Renal cortex interstitium (tissue), 11 donors: ENCODE measurements around the gene FN3K. TPM values are rescaled to one million over a fixed set of nuclear protein-coding genes. Genes with fewer than 3 reads are reported as not detected.

Experiments
- DNase-seq, 11 donors: peaks; one replicate each; pipeline ENCODE4 v3.0.0-alpha.2; 2013; ENCODE audit warnings: low read depth in 9 of 11, low spot score in 4 of 11; ENCODE audit errors: extremely low read depth in 1 of 11
- polyA plus RNA-seq, 3 donors: library from polyadenylated mRNA; unstranded; fragments of 120-200 nt; gene quantifications; one replicate each; pipeline ENCODE4 v1.2.1, GENCODE V29; 2013; ENCODE audit not compliant: insufficient read length in 3 of 3

FN3K gene
- polyA plus RNA-seq, 3 donors, result 28.1 to 49.5 (median 31.7) TPM

DNA sequence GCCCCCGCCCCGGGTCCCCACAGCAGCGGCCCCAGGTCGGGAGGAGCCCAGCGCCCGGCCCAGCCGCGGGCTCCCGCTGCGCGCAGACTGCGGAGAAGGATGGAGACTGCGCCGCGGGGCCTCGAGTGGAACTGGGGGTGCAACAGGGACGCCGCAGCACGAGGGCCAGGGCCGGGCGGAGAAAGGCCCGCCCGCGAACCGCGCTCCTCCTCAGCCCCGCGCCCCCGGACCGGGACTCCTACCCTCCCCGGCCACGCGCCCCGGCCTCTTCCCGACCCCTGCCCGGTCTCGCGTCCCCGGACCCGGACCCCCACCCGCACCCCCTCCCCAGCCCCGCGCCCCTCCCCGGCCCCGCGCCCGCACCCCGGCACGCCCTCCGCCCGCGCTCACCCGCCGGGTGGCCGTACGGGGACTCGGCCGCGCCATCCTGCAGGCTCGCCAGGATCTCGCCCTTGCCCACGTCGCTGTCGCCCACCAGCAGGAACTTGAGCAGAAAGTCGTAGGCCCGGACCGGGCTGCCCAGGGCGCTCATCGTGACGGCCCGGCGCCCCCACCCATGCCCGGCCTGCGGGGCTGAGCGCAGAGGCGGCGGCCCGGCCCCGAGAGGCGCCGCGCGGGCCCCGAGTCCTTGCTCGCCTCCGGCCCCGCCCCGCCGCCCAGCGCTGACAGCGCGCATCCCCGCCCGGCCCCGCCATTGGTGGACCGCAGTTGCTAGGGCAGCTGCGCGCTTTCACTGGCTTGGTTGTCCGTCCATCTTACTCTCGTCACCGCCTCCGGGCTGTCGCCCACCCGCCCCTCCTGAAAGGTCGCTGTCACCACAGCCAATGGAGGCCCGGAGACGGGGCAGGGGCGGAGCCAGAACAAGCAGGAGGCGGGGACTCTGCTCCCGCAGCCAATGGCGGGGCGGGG is 37.1 kb upstream of the FN3K start, which contains the start of gene RAB40B:
Gene RAB40B, minus strand, starts transcription at position 634 of the 909 bp plus-strand sequence. Its CDS starts 102 bp downstream, at position 532.
- DNase-seq, result peak; percentile 86 to 98 (median 97)

DNA sequence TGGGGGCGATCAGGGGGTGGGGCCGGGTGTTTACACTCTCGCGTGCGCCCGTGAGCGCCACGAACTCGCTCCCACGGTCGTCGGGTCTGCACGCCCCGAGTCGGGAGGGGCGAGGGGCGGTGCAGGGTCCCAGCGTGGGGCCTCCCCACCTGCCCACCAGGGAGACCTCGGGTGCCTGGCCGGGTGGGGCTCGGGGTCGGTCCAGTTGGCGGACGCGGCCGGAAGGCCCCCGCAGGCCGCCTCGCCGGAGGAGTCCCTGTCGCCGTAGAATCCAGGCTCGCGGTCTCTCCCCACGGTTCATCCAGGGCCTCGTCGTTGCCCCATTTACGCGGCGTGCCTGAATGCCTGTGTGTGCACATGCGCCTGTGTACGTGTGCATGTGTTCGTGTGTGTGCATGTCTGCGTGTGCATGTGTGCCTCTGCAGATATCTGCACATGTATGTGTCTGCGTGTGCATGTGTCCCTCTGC is 36.4 kb upstream of the FN3K start:
- no peak for DNase-seq

DNA sequence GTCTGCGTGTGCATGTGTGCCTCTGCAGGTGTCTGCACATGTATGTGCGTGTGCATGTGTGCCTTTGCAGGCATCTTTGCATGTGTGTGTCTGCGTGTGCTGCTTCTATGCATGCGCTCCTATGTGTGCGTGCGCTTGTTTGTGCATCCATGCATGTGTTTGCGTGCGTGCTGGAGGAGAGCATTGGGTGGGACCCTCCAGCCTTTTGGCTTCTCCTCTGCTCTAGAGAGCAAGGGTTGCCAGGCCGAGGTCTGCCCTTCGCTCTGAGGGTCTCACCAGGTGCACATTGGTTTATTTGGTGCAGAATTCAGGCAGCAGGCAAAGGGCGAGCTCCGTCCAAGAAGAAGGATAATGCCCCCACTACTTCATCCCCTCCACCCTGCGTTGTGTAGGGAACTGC is 35.9 kb upstream of the FN3K start:
- DNase-seq, result no peak

DNA sequence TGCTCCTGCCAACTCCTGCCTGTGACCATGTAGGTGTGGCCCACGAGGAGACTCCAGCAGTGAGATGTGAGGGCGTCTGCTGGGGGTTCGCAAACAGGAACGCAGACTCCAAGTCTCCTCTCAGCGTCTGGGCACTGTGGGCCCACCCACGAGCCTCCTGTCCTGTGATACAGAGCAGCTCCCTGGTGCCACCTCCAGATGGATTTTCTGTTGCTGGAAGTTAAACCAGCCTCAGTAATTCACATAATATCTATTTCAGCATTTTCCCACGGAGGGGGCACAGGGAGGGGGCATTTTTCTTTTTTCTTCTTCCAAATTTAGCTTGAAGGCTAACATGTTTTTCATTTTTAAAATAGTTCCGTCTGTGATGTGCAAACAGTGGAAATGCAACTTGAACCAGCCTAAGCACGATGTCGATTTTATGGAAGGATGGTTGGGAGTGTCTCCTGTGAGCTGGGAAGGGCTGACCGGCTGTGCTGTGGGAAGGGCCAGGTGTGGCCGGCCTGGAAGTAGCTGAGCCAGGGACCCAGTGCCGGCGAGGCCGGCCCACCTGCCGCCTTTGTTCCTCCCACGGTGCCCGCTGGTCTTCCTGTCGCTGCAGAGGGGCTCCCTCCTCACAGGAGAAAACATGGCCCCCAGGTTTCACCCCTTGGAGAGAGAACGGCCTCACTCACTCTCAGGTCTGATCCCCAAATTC is 33.0 kb upstream of the FN3K start:
- no peak for DNase-seq

DNA sequence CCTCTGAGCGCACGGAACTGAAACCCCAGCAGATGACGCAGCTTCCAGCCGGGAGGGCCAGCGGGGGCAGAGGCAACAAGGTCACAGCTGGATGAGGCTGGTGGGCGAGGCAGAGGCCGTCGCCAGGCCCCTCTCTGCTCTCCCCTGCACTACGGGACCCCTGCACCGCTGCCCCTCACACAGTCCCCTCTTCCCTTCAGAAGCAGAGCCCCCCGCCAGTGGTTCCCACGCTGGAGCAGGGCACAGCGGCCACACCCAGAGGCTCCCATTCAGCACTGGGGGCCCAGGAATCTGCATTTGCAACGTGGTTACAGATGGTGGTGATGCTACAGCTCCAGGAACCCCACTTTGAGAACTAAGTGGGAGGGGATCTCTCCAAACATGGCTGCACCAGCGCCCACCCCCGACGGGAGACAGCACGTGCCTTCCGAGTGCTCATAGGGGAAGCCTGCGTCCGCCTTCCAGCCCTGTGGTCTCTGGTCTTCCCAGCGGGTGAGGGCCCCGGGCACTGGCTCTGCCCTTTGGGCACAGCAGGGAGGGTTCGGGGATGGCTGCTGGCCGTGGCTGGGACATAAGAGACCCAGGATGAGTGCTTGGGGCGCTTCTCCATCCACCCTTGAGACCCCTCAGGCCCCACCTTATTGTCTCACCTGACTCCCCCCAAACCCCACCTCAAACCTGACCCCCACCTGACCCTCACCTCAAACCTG is 32.2 kb upstream of the FN3K start:
- DNase-seq, result no peak

DNA sequence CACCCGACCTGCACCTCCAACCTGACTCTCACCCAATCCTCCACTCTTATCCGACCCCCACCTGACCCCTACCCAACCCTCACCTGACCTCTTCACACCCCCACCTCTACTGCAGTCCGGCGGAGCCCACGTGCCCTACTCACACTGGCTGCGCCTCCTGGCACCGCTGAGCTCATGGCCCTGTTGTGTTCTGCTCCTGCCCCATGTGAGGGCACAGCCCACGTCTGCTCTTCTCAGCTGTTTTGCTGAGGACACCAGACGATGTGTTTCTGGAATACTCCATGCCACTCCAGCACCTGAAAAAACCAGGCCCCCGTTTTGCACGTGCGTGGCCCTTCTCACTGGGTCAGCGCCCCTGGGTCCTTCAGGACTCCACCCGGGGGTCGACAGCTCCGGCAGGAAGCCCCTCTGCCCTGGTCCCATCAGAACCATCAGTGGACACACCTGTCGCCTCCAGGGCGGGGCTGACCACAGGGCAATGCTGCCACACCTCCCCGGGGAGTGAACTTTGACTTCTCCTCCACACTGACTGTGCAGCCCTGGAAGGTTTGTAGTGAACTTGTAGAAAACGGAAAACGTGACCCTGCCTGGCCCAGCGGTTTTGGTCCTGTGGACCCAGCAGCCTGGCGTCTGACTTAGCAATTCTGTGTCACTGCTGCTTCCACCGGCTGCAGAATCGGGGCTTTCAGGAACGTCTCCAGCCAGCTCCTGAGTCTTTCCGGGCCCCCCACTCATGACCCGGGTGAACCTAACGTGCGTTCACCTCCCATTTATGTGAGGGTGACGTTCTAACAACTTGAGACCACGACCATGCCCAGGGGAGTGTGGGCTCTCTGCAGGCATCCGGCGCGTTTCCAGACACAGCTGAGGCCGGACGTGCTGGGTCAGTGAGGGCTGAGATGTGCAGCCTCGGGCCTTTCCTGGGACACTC is 31.2 kb upstream of the FN3K start:
- DNase-seq, result no peak

DNA sequence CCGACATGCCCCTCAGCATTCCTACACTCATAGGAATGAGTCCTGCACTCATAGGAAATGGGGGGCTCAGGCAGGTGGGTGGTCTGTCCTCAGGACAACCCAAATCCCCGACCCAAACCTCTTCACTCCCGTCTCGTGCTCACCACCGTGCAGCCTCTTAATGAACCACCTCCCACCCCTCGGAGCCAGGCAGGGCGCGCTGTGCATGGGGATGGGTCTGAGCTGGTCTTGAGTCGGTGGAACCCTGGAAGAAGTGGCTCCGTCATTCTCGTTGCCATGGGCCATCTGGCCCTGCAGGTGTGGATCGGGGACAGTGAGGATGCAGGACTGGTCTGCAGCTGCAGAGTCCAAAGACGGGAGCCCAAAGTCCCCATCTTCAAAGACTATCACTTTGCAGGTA is 30.5 kb upstream of the FN3K start:
- no peak for DNase-seq

DNA sequence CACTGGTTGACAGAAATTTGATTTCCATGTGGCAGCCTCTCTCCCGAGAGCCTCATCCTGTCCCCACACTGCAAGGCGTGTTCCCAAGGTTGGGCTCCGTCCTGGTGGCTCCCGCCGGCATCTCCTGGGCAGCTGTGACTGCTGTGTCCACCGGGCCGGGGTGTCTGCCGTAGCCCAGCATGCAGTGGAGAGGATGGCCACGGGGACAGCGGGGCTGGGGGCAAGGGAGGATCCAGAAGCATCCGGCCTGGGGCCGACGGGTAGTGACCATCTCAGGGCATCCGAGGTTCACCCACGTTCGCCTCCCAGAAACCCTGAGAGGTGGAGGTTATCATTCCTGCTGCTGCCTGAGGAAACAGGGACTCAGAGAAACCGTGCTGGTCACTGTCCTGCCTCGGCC is 29.7 kb upstream of the FN3K start:
- DNase-seq, result no peak

DNA sequence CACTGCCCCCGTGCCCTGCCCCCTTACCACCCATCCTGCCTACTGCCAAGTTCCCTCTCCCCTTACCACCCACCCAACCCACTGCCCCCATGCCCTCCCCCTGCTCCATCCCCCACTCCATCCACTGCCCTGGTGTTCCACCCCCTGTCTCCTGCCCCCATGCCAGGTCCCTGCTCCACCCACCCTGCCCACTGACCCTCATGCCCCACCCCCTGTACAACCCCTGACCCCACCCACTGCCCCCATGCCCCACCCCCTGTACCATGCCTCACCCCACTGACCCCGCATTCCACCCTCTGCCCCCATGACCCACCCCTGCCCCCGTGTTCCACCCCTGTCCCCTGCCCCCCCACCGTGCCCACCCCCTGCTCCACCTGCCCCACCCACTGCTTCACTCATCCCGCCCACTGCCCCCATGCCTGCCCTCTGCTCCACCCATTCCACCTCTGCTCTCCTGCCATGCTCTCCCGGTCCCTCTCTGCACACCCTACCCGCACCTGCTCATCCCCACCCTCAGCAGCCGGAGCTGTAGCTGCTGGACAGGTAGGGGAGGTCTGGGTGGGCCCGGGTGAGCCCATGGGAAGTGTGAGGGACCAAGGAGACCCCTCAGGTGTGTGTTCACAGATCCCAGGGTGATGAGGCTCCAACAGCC is 26.3 kb upstream of the FN3K start:
- DNase-seq, result no peak

DNA sequence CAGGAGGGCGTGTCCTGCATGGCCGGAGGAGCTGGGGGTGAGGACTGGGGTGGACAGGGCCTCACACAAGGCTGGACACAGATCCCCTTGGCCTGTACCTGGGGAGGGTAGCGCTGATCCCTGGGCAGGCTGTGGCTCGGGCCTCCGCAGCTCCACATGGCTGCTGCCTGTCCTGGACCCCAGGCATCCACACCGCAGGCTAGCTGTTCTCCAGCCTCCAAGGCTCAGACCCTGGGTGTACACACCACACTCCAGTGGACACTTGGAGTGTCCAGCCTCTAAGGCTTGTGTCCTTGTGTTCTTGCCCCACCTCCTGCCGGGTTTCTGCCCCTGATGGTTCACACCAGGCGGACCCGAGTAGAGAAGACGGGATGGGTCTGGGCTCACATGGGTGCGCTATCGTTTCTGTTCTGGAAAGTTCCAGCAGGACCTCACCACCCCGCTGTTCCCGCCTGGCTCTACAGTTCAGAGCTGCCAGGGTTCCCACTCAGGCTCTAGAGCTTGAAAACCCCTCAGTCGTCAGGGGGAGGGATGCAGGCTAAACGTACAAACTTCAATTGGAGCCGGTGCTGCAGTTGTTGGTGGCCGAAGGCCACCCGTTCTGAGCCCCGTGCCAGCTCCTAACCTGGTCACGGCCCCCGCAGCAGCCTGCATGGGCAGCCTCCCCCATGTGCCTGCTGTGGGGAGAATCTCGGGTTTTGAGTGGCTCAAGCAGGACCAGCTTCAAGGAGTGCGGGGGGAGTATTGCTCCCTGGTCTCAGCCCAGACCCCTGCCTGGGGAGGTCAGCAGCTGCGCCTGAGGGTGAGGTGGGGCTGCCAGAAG is 25.5 kb upstream of the FN3K start:
- no peak for DNase-seq

DNA sequence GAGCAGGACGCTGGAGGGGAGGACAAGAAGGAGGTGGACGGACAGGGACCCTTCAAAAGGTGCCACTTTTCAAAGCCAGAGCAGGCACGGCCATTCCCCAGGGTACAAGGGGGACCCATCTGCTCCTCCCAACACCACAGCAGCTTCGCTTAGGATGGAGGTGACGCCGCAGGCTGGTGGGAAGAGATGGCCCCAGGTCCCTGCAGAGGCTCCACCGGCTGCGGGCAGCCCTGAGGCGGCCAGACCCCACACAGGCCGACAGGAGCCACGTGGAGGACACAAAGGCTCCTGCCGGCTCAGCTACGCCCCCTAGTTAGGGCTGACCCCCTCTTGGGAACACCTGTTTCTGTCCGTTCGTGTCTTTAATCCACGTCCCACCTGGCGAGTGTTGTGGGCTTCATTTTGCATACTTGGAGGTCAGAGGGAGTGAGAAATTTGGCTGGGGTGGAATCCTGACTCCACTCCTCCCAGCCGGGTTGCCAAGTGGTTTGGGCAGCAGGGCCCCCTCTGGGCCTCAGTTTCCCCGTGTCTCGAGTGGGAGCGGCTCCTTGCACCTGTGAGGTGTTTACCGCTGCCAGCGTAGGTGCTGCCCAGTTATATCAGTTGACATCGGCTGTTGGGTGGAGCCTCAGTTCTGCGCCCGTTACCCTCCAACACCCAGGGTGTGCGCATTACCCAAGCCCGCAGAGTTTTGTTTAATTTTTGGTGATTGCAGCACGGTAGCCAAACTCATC is 24.7 kb upstream of the FN3K start:
- no peak for DNase-seq

DNA sequence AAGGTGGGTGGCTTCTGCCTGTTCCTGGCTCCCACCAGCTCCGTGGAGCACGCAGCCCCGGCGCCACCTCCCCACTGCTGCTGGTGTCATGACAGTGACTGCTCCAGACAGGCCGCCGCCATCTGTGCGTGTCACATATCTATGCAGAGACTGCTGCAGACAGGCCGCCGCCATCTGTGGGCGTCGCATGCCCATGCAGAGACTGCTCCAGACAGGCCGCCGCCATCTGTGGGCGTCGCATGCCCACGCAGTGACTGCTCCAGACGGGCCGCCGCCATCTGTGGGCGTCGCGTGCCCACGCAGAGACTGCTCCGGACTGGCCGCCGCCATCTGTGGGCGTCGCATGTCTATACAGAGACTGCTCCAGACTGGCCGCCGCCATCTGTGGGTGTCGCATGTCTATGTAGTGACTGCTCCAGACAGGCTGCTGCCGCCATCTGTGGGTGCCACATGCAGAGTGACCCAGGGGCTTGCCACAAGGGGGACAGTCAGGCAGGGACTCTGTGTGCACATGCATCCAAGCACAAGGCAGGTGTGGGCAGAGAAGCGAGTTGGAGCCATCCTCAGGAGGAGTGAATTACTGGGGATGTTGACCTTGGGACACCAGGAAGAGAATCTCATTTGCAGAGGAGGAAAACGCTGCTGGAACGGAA is 22.2 kb upstream of the FN3K start:
- DNase-seq, result no peak

DNA sequence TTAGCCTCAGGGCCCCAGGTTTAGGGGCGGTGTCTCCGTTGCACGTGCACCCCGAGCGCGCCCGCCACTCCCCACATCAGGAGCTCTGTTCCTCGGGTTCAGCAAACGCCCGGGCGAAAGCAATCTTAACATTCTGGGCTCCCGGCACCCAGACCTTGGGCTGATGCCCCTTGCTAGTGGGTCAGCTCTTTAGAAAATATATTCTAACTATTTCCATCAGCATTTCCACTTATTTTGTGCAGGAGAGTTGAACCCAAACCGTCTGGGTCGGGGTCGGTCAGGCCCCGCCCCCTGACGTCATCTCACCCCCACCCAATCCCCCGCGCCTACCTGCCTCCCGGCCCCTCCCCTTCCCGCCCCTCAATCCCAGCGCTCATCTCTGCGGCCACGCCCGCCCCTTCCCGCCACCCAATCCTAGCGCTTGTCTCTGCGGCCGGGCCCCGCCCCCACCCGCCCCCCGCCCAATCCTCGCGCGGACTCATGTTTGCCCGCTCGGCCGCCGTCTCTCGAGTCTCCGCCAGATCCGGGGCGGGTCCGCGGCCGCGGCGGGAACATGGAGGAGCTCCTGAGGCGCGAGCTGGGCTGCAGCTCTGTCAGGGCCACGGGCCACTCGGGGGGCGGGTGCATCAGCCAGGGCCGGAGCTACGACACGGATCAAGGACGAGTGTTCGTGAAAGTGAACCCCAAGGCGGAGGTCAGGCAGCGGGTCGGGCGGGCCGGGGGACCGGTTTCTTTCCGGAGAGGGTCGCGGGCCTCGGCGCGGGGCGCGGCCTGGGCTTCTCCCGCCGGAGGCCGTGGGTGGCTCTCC is 19.0 kb upstream of the FN3K start, which contains the start of gene FN3KRP:
Gene FN3KRP, plus strand, starts transcription at position 504 of the 808 bp plus-strand sequence. Its CDS starts 50 bp downstream, at position 554.
- peak; percentile 74 to 95 (median 92) for DNase-seq

DNA sequence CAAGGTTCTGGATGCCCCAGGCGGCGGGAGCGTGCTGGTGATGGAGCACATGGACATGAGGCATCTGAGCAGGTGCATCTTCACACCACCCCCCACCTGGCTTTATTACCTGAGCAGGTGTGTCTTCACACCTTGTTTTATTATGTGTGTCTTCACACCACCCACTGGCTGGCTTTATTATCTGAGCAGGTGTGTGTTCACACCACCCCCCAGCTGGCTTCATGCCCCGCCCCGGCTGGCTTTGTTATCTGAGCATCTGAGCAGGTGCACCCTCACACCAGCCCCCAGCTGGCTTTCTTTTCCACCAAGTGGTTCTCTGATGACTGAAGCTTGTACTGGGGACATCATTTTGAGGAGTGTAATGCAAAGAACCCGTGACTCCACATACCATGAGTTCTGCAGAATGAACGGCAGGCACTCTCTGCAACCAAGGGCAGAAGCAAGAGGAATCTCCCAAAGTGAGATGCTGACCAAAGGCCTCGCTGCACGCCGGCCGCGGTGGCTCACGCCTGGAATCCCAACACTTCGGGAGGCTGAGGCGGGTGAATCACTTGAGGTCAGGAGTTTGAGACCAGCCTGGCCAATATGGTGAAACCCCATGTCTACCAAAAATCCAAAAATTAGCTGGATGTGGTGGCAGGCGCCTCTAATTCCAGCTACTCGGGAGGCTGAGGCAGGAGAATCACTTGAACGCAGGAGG is 16.3 kb upstream of the FN3K start:
- DNase-seq, result no peak

DNA sequence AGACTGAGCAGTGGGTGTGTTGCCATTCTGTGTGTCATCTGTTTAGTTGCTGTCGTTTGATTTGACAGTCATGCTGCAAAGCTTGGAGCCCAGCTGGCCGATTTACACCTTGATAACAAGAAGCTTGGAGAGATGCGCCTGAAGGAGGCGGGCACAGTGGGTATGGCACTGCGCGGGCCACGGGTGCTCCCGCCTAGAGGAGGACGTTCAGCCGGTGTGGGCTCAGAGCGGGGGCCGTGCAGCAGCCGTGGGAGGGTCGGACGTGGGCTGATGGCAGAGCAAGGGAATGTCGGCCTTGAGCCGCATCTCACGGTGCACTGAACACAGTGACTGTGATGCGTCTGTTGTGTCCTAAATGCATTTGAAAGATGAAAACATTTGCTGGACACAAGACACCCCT is 15.2 kb upstream of the FN3K start:
- no peak for DNase-seq
